GM21447 (cell line): ENCODE results near the gene IGFBP2.

ENCODE experiments used
- ATAC-seq: cut with Tn5 transposase; IDR thresholded peaks from one replicate; pipeline ENCODE4 v1.9.1; 2021; ENCODE audit not compliant: unreplicated experiment

IGFBP2 gene

GRCh38 chr2:216661051-216661450, 27.8 kb downstream of the IGFBP2 start:
- no peak for ATAC-seq

DNA sequence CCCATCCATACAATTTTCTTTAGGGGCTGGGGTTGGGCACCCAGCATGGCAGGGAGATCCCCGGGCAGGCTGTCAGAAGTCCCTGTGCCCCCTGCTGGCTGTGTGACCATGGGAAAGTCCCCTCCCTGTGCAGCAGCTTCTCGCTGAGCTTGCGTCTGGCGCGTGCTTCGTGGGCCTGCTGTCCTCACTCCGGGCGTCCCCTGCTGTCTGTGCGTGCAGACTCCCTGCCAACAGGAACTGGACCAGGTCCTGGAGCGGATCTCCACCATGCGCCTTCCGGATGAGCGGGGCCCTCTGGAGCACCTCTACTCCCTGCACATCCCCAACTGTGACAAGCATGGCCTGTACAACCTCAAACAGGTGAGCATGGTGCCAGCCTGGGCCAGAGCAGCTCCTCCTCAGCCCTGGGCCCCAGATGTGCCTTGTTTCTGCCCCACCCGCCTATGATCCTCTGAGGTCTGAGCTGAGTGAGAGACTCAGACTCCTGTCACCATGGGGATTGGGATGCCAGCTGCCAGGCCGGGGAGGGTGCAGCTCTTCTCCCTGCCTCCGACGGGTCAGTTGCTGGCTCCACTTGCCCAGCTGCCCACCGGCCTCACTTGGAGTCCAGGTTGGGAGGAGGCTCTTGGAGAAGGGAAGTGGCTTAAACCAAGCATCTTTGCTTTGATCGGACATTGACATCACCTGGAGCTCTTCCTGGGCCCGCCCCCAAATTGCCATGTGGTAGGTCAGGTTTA, 28.6 kb downstream of the IGFBP2 start:
- ATAC-seq: no peak

- no peak for ATAC-seq
These were observed 29.9 kb downstream of the IGFBP2 start for GRCh38 chr2:216663106-216663505.

- no peak for ATAC-seq
These were observed 30.6 kb downstream of the IGFBP2 start for GRCh38 chr2:216663846-216664245.

GRCh38 chr2:216664593-216665034, 31.4 kb downstream of the IGFBP2 start:
- peak; percentile 50 for ATAC-seq

- ATAC-seq: no peak
These were observed 32.0 kb downstream of the IGFBP2 start for GRCh38 chr2:216665242-216665641.

- no peak for ATAC-seq
These were observed 32.5 kb downstream of the IGFBP2 start for GRCh38 chr2:216665717-216666116.

DNA sequence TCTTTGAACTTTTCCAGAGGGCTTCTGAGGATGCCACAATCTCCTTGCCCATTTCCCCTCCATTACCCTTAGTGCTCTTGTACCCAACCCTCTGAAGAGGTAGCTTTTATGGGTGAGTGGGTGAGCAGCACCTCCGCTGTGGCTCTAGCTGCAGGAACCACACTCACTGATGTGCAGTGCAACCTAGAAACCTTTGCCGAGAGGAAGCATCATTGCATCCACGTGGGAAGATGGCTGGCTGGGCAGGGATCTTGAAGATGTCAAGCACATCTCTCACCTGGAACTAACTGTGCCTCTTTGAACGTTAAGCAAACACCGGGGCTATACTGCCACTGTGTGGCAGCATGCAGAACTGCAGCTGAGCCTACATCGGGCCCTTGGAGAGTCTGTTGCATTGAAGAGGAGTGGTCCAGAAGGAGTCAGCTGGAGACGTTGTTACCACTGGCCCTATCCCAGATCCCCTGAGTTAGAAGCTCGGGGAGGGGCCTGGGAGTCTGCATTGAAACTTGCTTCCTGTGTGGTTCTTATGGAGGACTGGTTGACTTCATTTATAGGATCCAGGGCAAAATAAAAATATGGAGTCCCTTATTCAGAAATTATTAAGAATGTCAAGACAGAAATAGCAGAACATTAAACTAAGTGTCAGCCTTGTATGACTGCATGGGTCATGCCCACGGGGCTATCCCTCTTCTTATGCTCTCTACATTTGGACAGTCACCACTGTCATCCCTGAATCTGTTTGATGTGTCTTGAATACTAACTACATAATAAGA, 33.4 kb downstream of the IGFBP2 start:
- peak; percentile 77 for ATAC-seq

- ATAC-seq: no peak
These were observed 37.3 kb downstream of the IGFBP2 start for GRCh38 chr2:216670266-216671080.

- ATAC-seq: no peak
These were observed 37.8 kb downstream of the IGFBP2 start for GRCh38 chr2:216671081-216671411.

- no peak for ATAC-seq
These were observed 38.6 kb downstream of the IGFBP2 start for GRCh38 chr2:216671791-216672343.

DNA sequence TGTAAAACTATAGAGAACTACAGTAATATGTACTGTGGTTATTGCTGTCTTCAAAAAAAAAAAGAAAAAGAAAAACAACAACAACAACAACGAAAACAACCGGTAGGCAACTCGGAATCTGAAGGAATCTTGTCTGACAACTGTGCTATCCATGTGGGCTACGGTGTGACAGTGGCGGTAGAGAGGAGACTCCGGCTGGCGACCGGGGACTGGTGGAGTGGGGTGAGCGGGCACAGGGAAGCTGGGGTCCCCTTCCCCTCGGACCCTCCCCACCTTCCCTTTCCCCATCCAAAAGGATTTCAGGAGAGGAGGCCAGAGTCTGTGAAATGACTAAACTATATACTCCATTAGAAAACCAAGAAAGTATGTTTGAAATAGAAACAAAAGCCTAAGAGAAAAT, 39.2 kb downstream of the IGFBP2 start:
- ATAC-seq: no peak

- ATAC-seq: no peak
These were observed 39.8 kb downstream of the IGFBP2 start for GRCh38 chr2:216673021-216673420.

GRCh38 chr2:216673609-216674008, 40.4 kb downstream of the IGFBP2 start:
- no peak for ATAC-seq

DNA sequence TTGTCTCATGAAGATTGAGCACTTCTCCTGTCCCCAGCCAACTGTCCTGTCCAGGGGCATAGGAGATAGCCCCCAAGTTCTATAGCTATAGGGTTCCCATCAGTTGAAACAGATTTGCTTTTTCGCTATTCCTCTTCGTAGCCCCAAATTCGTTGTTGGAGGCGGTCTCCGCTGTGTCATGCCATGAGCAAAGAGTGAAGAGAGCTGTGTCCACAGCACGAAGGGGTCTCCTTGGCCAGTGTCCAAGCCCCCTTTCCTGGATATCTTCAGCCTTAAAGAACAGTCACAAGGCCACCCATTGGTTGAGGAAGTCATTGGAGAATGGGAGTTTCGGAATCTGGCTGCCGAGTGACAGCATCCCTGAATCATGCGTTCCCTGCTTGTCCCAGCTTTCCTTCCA, 41.2 kb downstream of the IGFBP2 start:
- no peak for ATAC-seq

- no peak for ATAC-seq
These were observed 43.4 kb downstream of the IGFBP2 start for GRCh38 chr2:216676630-216677029.

DNA sequence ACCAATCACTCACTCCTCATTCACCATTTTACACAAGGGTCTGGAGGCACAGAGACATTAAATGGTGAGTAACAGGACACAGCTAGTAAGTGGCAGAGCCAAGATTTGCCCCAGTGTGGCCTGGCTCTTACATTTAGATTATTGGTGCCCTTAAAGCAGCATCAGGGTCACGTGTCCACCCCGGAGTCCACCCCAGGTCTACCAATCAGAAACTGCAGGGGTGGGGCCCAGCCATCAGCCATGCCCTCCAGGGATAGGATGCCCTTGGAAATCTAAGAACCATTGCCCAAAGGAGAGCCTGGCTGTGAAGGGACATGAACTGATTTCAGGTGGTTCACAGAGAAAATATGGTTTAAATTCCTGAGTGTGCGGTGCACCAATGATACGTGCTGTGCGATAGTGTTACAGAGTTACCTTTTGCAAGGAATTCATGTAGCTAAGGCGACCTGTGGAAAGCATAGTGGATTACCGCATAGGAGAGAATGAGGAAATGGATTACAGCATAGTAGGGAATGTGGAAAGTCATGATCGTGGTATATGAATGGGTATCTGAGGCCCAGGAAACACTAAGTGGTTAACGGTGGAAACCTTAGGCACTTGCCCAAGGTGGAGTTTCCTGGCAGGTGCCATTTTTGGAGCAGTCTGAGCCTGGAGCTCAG, 44.3 kb downstream of the IGFBP2 start:
- ATAC-seq: no peak

DNA sequence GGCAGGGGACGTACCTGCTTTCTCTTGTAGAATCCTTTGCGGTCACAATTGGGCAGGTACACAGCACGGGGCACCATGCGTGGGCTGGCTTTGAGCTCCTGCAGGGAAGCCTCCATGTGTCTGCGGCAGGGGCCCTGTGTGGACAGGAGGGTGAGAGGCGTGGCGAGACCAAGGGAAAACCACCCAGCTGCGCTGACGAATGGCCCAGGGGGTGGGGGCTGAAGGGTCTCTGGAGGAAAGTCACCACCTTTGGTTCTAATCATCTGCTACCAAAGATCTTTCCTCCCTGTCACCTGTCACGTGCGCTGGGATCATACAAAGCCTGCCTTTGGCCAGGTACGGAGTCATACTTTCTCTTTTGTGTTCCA, 44.9 kb downstream of the IGFBP2 start:
- ATAC-seq: no peak

DNA sequence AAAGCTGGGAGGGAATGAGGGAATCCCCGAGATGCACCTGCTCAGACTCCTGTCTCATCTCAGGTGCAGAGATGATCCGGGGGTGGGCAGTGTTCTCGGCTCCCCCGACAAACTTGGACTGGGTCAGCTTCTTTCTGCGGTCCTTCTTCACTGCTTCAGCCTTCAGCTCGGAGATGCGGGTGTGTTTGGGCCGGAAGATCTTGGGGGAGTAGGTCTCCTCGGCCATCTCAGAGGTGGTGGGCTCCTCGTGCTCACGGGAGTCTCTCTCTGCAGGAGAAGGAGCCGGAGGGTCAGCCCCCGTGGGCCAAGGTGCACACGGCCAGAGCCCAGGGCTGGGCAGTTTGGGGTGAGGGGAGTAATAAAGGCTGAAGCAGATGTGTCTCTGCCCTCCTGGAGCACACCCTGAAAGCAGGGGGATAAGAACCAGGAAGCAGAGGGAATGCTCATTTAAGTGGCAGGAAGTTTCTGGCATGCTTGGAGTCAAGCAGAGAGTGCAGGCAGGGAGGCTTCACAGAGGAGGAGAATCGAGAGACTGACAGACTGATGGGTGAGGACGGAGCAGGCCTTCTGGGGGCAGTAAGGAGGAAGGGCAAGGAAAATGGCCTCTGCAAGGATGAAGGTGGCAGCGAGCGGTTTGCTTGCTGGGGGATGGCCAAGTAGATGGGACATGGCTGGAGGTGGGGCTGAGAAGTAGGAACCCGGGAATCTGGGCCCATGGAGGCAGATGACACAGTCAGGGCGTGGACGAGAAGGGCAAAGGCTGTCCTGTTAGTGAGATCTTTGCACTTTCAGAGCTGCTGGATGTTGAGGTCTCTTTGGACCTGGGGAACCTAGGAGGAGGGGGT, 45.8 kb downstream of the IGFBP2 start:
- ATAC-seq: no peak

DNA sequence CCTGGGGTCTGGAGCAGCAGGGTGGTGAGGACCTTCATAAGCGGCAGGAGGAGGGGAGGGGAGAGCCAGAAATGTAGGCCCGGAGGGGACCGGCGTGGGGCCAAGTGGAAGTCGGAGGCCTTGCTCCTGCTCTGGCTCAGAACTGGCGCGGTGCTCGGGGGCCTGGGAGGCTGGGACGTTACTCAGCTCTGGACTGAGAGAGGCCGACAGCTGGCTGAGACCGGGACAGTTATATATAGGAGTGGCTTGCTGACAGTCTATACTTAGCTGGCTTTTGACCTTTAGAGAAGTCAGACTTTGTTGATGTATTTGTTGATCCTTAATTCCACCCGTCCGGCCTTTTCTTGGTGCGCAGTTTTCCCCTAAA, 46.4 kb downstream of the IGFBP2 start:
- no peak for ATAC-seq
